Measurements from ENCODE around the gene ARMH2. TPM values are rescaled to one million over a fixed set of nuclear protein-coding genes. Genes with fewer than 3 reads are reported as not detected.

The ARMH2 gene
- total RNA-seq, 1 donor from 2014 or later, result 0.61 TPM

DNA sequence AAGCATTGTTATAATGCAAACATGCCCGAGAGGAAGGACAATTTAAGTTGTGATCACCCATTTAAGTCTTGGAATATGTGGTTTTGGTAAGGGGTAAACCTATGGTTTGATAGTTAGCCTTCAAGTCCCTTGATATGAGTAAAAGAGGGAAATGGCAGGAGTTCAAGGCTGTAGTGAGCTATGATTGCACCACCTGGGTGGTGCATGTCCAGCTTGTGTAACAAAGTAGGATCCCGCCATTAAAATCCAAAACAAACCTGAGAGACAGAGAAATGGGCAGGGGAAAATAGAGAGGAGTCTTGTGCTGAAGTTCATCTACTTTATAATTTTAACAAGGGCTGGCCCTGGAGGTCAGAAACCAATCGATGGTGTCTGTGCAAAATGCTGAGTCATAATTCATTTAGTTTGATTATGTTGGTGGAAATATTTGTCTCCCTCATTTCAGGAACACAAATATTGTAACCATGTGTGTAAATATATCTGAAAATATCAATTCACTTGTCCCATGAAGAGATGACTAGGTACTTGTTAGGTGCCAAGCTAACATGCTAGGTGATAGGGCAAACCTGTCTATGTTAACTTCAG, 23.2 kb upstream of the ARMH2 start:
- intact Hi-C loops (cut with micrococcal nuclease), result no loop called here

DNA sequence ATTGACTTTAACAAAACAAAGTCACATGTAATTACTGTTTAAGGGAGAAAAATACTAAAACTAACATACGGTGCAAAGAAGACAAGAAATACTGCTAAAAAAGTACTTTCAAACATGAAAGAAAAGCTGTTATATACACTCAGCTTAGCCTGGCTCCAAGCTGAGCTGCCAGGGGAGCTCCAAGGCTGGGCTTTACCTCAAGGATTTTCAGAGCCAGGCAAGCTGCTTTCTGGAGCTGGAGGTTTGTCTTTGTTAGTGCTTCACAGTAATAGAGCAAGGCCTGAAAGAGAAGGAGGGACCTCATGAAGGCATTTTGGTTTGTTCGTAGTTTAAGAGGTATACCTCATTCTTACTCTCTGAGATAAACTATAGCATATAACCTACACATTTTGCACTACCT, 19.6 kb upstream of the ARMH2 start:
- intact Hi-C loops (cut with micrococcal nuclease), result no loop called here

GRCh38 chr6:24809728-24810127, 11.0 kb upstream of the ARMH2 start:
- intact Hi-C loops (cut with micrococcal nuclease), result no loop called here

- intact Hi-C loops (cut with micrococcal nuclease), result no loop called here
These were observed 8.9 kb upstream of the ARMH2 start for GRCh38 chr6:24807584-24807983.

GRCh38 chr6:24802271-24803059, 3.7 kb upstream of the ARMH2 start:
- intact Hi-C loops (cut with micrococcal nuclease), result no loop called here

DNA sequence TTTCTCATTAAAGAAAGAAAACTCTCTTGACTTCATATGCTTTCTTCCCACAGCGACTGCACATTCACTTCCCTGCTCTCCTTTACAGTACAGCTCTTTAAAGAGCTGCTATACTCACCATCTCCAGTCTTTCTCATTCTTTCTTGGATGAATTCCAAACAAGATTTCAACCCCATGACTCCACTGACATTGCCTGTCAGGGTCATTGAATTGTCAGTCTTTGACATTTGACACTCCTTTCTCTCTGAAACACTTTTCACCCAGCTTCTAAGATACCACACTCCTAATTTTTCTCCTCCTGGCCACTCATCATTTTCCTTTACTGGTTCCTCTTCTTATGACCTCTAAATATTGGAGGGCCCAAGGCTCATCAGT, 811 bp upstream of the ARMH2 start:
- intact Hi-C loops (cut with micrococcal nuclease), result no loop called here

- intact Hi-C loops (cut with micrococcal nuclease), result no loop called here
These were observed 1.0 kb downstream of the ARMH2 start for GRCh38 chr6:24797596-24798216.

DNA sequence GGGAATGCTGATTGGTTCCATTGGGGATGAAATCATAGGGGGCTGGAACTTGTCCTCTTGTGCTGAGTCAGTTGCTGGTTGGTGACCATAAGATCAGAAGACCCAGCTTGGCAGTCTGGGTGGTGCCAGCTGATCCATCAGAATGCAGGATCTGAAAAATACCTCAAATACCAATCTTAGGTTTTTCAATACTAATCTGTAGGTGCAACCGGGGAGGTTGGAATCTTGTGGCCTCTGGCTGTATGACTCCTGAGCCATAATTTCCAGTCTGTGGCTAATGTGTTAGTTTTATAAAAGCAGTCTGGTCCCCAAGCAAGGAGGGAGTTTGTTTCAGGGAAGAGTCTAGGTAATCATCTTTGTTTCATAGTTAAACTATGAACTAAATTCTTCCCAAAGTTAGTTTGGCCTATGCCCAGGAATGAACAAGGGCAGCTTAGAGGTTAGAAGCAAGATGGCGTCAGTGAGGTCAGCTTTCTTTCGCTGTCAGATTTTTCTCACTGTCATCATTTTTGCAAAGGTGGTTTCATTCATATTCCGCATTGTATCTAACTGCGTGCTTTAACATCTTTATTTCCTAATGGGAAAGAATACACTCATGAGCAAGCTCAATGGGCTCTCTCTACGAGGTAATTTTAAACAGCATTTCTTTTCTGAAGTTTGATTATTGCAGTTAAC, 2.0 kb downstream of the ARMH2 start:
- intact Hi-C loops (cut with micrococcal nuclease), result no loop called here

DNA sequence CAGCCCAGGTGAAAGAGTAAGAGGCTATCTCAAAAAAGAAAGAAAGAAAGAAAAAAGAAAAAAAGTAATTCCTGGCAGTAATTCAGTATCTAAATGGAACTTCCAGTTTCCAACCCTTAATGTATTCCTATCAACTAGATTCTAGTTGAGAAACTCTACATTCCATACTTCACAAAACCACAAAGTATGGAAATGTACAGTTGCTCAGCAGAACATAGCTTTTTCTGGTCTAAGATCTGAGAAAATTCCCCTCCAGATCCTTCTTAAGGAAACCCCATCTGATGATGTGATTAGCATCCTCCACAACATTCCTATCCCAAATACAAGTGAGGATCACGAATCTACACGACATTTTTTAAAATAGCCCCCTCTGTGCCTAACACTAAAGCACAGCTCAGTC, 3.6 kb downstream of the ARMH2 start:
- intact Hi-C loops (cut with micrococcal nuclease), result no loop called here

DNA sequence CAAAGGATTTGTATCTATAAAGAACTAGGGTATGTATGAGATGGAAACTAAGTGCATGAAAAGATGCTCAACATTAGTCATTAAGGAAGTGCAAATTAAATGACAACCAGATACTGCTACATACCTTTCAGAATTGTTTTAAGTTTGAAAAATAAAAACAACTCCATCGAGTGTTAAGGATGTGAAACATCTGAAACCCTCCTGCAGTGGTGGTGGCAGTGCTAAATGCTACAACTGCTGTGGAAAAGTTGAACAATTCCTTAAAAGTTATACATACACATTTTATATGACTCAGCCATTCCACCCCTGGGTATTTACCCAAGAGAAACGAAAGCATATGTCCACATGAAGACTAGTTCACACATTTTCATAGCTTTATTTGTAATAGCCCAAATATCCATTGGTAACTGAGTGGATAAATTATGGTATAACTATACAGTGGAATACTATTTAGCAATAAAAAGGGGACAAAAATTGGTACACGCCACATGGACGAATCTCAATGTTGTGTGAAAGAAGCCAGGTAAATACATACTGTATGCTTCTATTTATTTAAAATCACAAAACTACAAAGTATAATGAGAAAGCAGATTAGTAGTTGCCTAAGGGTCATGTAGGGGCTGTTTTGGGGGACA, 10.6 kb downstream of the ARMH2 start:
- intact Hi-C loops (cut with micrococcal nuclease), result no loop called here

DNA sequence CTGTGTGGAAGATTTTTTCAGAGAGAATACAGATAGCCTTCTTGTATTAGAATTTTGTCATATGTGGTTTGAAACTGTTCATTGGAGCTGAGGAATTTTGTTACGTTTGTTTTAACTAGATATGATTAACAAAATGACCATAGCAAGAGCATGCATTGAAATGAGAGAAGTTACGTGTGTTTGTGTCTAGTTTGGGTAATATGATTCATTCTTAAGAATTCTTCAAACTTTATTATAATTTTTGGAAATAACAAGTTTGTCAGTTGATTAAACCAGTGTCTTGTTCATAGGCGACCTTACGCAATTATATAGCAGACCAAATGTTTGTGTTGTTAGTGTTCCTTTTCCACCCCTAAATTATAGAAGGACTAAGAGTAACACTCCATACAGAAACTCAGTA, 18.5 kb downstream of the ARMH2 start:
- intact Hi-C loops (cut with micrococcal nuclease), result no loop called here

- intact Hi-C loops (cut with micrococcal nuclease), result loop anchor here (5.0 to 10.0 kb wide), 4 partner anchors 78 to 1215 kb away; no protein-coding TSS in a partner anchor
These were observed 19.2 kb downstream of the ARMH2 start for GRCh38 chr6:24779416-24780016.

DNA sequence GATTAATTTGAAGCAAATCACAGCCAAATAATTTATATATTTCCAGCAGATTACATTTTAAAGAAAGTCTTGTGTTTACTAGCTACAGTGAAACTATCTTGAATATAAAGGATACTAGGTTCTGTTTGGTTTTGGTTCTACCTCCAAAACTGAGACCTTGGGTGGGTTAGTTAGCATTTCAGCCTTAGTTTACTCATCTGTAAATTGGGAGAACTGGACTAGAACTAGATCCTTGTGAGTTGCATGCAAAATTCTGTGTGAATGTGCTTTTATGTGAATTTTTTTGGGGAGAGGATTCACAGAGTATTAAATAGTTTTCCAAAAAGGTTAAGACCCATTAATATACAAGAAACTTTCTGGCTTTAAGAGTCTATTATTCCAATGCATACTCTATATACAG, 19.8 kb downstream of the ARMH2 start:
- intact Hi-C loops (cut with micrococcal nuclease), result loop anchor here (5.0 to 10.0 kb wide), 4 partner anchors 78 to 1216 kb away; no protein-coding TSS in a partner anchor

GRCh38 chr6:24778121-24778520, 20.6 kb downstream of the ARMH2 start:
- intact Hi-C loops (cut with micrococcal nuclease), result loop anchor here (5.0 to 10.0 kb wide), 4 partner anchors 79 to 1217 kb away; no protein-coding TSS in a partner anchor

- intact Hi-C loops (cut with micrococcal nuclease), result loop anchor here (5.0 to 10.0 kb wide), 4 partner anchors 80 to 1218 kb away; no protein-coding TSS in a partner anchor
These were observed 21.5 kb downstream of the ARMH2 start for GRCh38 chr6:24777227-24777626.

DNA sequence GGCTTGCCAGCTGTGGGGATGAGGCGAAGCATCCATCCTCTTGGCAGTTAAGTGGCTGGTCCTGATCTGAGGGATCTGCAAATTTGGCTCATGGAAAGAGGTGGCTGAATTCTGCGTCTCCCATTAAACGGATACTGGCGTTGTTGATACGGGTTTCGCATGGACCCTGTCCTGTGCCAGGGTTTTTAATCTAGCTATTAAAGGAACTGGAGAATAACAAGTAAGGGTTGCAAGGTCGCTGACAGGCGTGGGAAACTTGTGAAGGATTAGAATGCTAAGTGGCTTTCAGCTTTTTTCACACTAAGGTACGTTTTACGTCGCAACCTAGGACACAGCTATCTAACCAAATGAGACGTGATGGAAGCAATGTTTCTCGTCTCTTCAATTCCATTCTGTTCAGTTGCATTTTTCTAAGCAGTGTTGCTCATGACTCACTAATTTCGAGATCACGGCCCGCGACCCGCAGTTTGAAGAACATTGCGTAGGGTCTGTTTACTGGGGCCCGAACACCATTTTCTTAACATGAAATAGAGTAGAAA, 23.1 kb downstream of the ARMH2 start:
- intact Hi-C loops (cut with micrococcal nuclease), result loop anchor here (1.0 to 10.0 kb wide), 5 partner anchors 54 to 1219 kb away; no protein-coding TSS in a partner anchor

GRCh38 chr6:24774696-24775519, 23.8 kb downstream of the ARMH2 start, which contains the start of gene GMNN:
TSS of gene GMNN (plus strand) at chr6:24774937. CDS start at chr6:24777247, 2,310 bp downstream.
- intact Hi-C loops (cut with micrococcal nuclease), result loop anchor here (1.0 to 10.0 kb wide), 6 partner anchors 54 to 1220 kb away; partner anchors contain the start of gene ACOT13

DNA sequence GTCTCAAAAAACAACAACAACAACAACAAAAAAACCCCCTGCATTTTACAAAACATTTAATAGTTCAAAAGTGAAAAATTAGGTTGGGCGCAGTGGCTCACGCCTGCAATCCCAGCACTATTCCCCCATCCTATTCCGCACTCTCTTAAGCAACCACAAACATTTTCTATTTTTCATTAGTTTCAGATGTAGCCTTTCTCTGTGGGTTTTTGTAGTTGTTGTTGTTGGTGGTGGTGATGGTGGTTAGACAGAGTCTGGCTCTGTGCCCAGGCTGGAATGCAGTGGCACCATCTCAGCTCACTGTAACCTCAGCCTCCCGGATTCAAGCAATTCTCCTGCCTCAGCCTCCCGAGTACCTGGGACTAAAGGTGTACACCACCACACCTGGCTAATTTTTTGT, 30.4 kb downstream of the ARMH2 start:
- intact Hi-C loops (cut with micrococcal nuclease), result no loop called here

Data from T-helper 2 cell treated with Interferon-gamma antibody and Interleukin-4, amounts not matched to agents 100 ng/mL and 5 ng/mL, for 36 hours (primary cell).